DOHH2 (cell line): ENCODE data around the gene MZF1.

Experiments used
- EZH2phosphoT487 ChIP-seq: fragments of 200-600 bp; sonication (generic); IDR thresholded peaks from 2 replicates; pipeline ENCODE4 v1.6.1; 2017; ENCODE audit warnings: borderline replicate concordance, mild to moderate bottlenecking, antibody characterized with exemption, low read length, moderate library complexity, mixed read lengths
- TF ChIP-seq, protein P1 (sequence below): fragments of 200-600 bp; sonication (generic); IDR thresholded peaks from one replicate; pipeline ENCODE4 v1.5.1; 2014; ENCODE audit warnings: antibody characterized with exemption, mild to moderate bottlenecking, low read depth, low read length; ENCODE audit not compliant: poor library complexity, severe bottlenecking

DNA sequence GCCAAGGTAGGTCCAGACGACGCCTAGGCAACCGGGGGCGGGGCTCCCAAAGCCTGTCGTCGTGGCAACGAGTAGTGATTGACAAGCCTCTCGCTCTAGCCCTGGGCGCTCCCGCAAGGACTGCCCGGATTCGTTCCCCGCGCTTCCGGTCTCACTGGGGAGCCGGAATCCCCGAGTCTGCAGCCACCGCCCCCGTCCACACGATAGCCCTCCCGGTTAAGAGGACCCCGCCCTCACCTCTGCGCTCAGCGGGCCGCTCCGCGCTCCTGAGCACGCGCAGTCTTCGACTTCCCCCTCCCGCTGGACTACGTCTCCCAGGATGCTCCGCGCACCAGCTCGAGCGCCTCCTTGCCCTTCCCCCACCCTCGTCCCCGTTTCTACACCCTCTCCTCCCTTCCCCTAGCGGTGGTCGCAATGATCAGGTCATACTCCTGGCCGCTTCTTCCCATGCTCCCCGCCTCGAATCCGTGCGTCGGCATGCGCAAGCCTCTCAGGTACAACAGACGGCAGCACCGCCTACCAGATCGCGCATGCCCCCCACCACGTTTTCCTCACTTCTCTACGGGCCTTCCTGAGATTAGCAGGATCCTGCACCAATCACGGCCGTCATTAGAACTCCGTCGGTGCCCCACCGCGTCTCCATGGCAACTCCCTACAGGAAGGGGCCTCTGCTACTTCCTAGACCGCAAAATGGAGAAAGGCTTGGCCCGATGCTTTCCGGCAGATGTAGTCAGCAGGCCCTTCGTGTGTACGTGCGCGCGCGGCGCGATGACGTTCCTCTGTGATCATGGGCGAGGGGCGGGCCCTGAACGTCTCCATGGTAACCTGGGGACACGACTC lies at the start of gene MZF1:
- TF ChIP-seq, protein P1, sequence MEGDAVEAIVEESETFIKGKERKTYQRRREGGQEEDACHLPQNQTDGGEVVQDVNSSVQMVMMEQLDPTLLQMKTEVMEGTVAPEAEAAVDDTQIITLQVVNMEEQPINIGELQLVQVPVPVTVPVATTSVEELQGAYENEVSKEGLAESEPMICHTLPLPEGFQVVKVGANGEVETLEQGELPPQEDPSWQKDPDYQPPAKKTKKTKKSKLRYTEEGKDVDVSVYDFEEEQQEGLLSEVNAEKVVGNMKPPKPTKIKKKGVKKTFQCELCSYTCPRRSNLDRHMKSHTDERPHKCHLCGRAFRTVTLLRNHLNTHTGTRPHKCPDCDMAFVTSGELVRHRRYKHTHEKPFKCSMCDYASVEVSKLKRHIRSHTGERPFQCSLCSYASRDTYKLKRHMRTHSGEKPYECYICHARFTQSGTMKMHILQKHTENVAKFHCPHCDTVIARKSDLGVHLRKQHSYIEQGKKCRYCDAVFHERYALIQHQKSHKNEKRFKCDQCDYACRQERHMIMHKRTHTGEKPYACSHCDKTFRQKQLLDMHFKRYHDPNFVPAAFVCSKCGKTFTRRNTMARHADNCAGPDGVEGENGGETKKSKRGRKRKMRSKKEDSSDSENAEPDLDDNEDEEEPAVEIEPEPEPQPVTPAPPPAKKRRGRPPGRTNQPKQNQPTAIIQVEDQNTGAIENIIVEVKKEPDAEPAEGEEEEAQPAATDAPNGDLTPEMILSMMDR, result no peak
- TF ChIP-seq EZH2phosphoT487, result no peak
